Osteocyte (in vitro differentiated cells): ENCODE measurements around the gene RAB11FIP2. TPM values are rescaled to one million over a fixed set of nuclear protein-coding genes. Genes with fewer than 3 reads are reported as not detected.

ENCODE experiments used
- DNase-seq: peaks from one replicate; pipeline ENCODE4 v3.0.0; 2021; ENCODE audit warnings: mixed read lengths; ENCODE audit not compliant: unreplicated experiment; ENCODE audit errors: extremely low spot score
- H3K27ac Mint-ChIP-seq: one replicate; pipeline ENCODE4 v1.8.0; 2021; ENCODE audit warnings: mild to moderate bottlenecking, mixed read lengths; ENCODE audit not compliant: unreplicated experiment
- H3K27me3 Mint-ChIP-seq: one replicate; pipeline ENCODE4 v1.8.0; 2021; ENCODE audit warnings: mixed read lengths; ENCODE audit not compliant: unreplicated experiment
- H3K36me3 Mint-ChIP-seq: one replicate; pipeline ENCODE4 v1.8.0; 2021; ENCODE audit warnings: mixed read lengths; ENCODE audit not compliant: unreplicated experiment
- H3K4me1 Mint-ChIP-seq: one replicate; pipeline ENCODE4 v1.8.0; 2021; ENCODE audit warnings: mixed read lengths; ENCODE audit not compliant: unreplicated experiment
- H3K4me3 Mint-ChIP-seq: one replicate; pipeline ENCODE4 v1.8.0; 2021; ENCODE audit warnings: mild to moderate bottlenecking, moderate library complexity, mixed read lengths; ENCODE audit not compliant: unreplicated experiment
- H3K9me3 Mint-ChIP-seq: one replicate; pipeline ENCODE4 v1.8.0; 2021; ENCODE audit warnings: mixed read lengths; ENCODE audit not compliant: unreplicated experiment
- CTCF ChIP-seq: fragments of 200-600 bp; sonication (generic); IDR thresholded peaks from 2 replicates; pipeline ENCODE4 v1.5.0; 2021; ENCODE audit warnings: antibody characterized with exemption, mild to moderate bottlenecking, moderate library complexity
- long read RNA-seq: library from polyadenylated mRNA; unstranded; transcript quantifications from one replicate; pipeline ENCODE4 v2.0.0, GENCODE V29; 2021
- total RNA-seq: library from RNA; stranded (reverse); gene quantifications from 2 replicates; pipeline ENCODE4 v1.2.1, GENCODE V29; 2021

RAB11FIP2 gene
- 22.9 and 23.1 TPM in 2 replicates for total RNA-seq
- long read RNA-seq, partial matches to known transcripts: 3 of 9 reads
- long read RNA-seq, other reads (novel, unspliced or antisense): 6 of 9 reads

- H3K27me3 Mint-ChIP-seq: peaks cover 2% of the 10 kb centered on the region
- TF ChIP-seq CTCF: peak; percentile 47
- peak within 1 kb of the TSS; percentile 74 for H3K27ac Mint-ChIP-seq
- peaks cover 45% of the 10 kb centered on the region for H3K4me1 Mint-ChIP-seq
- peak; percentile 97 for DNase-seq
- H3K9me3 Mint-ChIP-seq: no peaks in the 10 kb centered on the region
- H3K36me3 Mint-ChIP-seq: no peaks in the 10 kb centered on the region
- peak within 1 kb of the TSS; percentile 86 for H3K4me3 Mint-ChIP-seq
Measured at GRCh38 chr10:118046395-118047156, at the start of gene RAB11FIP2. RAB11FIP2 (minus strand) TSS chr10:118046941; CDS start chr10:118046163, 778 bp downstream.

DNA sequence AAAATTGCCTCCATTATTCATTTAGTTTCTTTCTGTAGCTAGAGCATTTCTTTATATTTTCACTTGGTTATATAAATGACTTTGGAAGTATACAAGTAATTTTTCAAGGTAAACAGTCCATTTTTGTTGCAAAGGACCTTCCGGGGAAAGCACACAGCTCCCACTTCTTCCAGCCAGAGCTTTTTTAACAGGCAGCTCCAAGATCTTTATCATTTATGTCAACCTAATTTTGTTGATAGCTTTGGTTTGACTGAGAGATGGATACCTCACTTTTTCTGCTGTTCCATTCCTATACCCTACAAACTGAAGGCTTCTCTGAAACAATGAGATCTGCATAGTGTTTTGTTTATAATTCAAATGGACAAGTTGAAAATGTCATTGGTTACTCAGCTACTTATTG, 49.3 kb upstream of the RAB11FIP2 start:
- no peak for DNase-seq
- TF ChIP-seq CTCF: no peak
- H3K4me1 Mint-ChIP-seq: no peaks in the 10 kb centered on the region
- H3K27ac Mint-ChIP-seq: no peak overlapping the region
- H3K27me3 Mint-ChIP-seq: no peaks in the 10 kb centered on the region
- H3K9me3 Mint-ChIP-seq: no peaks in the 10 kb centered on the region
- no peak overlapping the region for H3K4me3 Mint-ChIP-seq
- no peaks in the 10 kb centered on the region for H3K36me3 Mint-ChIP-seq

GRCh38 chr10:118092209-118092608, 45.5 kb upstream of the RAB11FIP2 start:
- TF ChIP-seq CTCF: no peak
- Mint-ChIP-seq H3K27me3 (peaks cover 2% of the 10 kb centered on the region), H3K9me3 (no peaks in the 10 kb centered on the region), H3K27ac (no peak overlapping the region), H3K4me1 (no peaks in the 10 kb centered on the region), H3K4me3 (no peak overlapping the region), H3K36me3 (no peaks in the 10 kb centered on the region)
- no peak for DNase-seq

- peaks cover 4% of the 10 kb centered on the region for H3K9me3 Mint-ChIP-seq
- TF ChIP-seq CTCF: no peak
- H3K4me1 Mint-ChIP-seq: no peaks in the 10 kb centered on the region
- DNase-seq: no peak
- H3K4me3 Mint-ChIP-seq: no peak overlapping the region
- no peak overlapping the region for H3K27ac Mint-ChIP-seq
- no peaks in the 10 kb centered on the region for H3K36me3 Mint-ChIP-seq
- no peaks in the 10 kb centered on the region for H3K27me3 Mint-ChIP-seq
Measured at GRCh38 chr10:118080817-118081216, 34.1 kb upstream of the RAB11FIP2 start.

- Mint-ChIP-seq H3K4me3 (no peak overlapping the region), H3K27ac (peak overlapping the region; percentile 42), H3K9me3 (no peaks in the 10 kb centered on the region), H3K4me1 (no peaks in the 10 kb centered on the region), H3K36me3 (no peaks in the 10 kb centered on the region), H3K27me3 (peaks cover 1% of the 10 kb centered on the region)
- no peak for DNase-seq
- no peak for TF ChIP-seq CTCF
Measured at GRCh38 chr10:118076705-118077104, 30.0 kb upstream of the RAB11FIP2 start.
